Lung (tissue), 12 donors: ENCODE data around the gene PLA2G2C. TPM values are rescaled to one million over a fixed set of nuclear protein-coding genes. Genes with fewer than 3 reads are reported as not detected.

ENCODE experiments used
- ATAC-seq: fragments of 200-7000 bp; cut with Tn5 transposase; one replicate; pipeline ENCODE4 v1.9.1; 2020; ENCODE audit warnings: moderate number of reproducible peaks; ENCODE audit not compliant: insufficient read depth, low FRiP score
- DNase-seq, 3 donors: peaks; one replicate each; pipeline ENCODE4 v3.0.0-alpha.2; 2013 to 2017
- H3K27ac ChIP-seq, 2 donors: one replicate each; pipeline ENCODE4 v1.5.1; 2013; ENCODE audit warnings: mild to moderate bottlenecking in 2 of 2, moderate library complexity in 2 of 2, control low read depth in 1 of 2, inconsistent platforms in 1 of 2, low read depth in 1 of 2, low read length in 1 of 2
- H3K27me3 ChIP-seq, 3 donors: one replicate each; pipeline ENCODE4 v1.5.1; 2013; ENCODE audit warnings: low read length in 2 of 3; ENCODE audit not compliant: control insufficient read depth in 3 of 3, insufficient read depth in 3 of 3
- H3K36me3 ChIP-seq, 4 donors: one replicate each; pipeline ENCODE4 v1.5.1; 2013; ENCODE audit warnings: low read length in 4 of 4, mild to moderate bottlenecking in 1 of 4, moderate library complexity in 1 of 4; ENCODE audit not compliant: control insufficient read depth in 4 of 4, insufficient read depth in 4 of 4
- H3K4me1 ChIP-seq, 5 donors: one replicate each; pipeline ENCODE4 v1.5.1; 2013; ENCODE audit warnings: low read length in 5 of 5, mild to moderate bottlenecking in 2 of 5, moderate library complexity in 1 of 5; ENCODE audit not compliant: control insufficient read depth in 5 of 5, insufficient read depth in 5 of 5
- H3K4me3 ChIP-seq: one replicate; pipeline ENCODE4 v1.5.1; 2013; ENCODE audit warnings: mild to moderate bottlenecking, control low read depth, moderate library complexity
- H3K9ac ChIP-seq, 2 donors: one replicate each; pipeline ENCODE4 v1.5.1; 2013; ENCODE audit warnings: low read length in 2 of 2, control low read depth in 1 of 2; ENCODE audit not compliant: insufficient read depth in 1 of 2
- H3K9me3 ChIP-seq, 4 donors: one replicate each; pipeline ENCODE4 v1.5.1; 2013; ENCODE audit warnings: low read length in 3 of 4, mild to moderate bottlenecking in 1 of 4, moderate library complexity in 1 of 4; ENCODE audit not compliant: control insufficient read depth in 4 of 4, insufficient read depth in 3 of 4
- WGBS, 2 donors: extraction: QIAGEN DNeasy Blood & Tissue Kit; methylation state at CpG; one replicate each; pipeline ENCODE4 v1.1.7; 2013; 5-methylcytosine and 5-hydroxymethylcytosine counted together
- polyA plus RNA-seq, 2 donors: library from polyadenylated mRNA; stranded (reverse); fragments of 200-250 nt; gene quantifications; one replicate each; pipeline ENCODE4 v1.2.1, GENCODE V29; 2013
- total RNA-seq, 2 donors: library from RNA; depleted of rRNA in 1 of 2; stranded (reverse); fragments of >200 nt in 1 of 2; gene quantifications; one replicate each; pipeline ENCODE4 v1.2.1, GENCODE V29; 2014 to 2021
- TF ChIP-seq, protein P1 (sequence below): IDR thresholded peaks from 2 replicates; pipeline ENCODE4 v1.5.1; 2012; ENCODE audit warnings: mild to moderate bottlenecking; ENCODE audit errors: control extremely low read depth, extremely low read depth
- donor health status: control.
- donor health status: control.
- donor health status: Bipolar disorder and iron deficiency.
- donor health status: healthy.
- donor health status: DM: yes; HTN: yes; CAD: no.

PLA2G2C gene
- total and polyA plus RNA-seq, 4 donors: 0.09 TPM; not detected in 3

DNA sequence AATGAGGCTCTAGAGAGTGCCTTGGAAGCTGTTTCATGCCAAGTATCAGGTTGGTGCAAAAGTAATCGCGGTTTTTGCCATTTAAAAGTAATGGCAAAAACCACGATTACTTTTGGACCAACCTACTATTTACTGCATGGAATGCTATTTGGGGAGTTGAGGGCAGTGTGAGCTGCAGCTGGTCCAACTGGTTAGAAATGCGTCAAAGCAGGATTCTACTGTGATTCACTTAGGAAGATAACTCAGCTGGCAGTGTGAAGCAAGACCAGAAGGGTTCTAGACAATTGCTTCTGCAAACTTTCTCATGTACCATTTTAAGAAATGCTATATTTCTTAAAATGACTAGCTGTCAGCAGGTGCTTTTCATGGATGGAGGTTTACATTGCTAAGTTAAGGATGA lies 21.2 kb upstream of the PLA2G2C start:
- WGBS, 2 donors: 77 to 85% methylated on average over 4 of the region's 4 CpGs
- no peak overlapping the region for H3K27ac ChIP-seq
- no peak overlapping the region for H3K4me3 ChIP-seq
- H3K9me3 ChIP-seq: peaks cover 0 to 2% (median 0%) of the 10 kb centered on the region in 4 donors
- no peaks in the 10 kb centered on the region for H3K36me3 ChIP-seq
- DNase-seq (no peak), ATAC-seq (no peak)
- TF ChIP-seq, protein P1, sequence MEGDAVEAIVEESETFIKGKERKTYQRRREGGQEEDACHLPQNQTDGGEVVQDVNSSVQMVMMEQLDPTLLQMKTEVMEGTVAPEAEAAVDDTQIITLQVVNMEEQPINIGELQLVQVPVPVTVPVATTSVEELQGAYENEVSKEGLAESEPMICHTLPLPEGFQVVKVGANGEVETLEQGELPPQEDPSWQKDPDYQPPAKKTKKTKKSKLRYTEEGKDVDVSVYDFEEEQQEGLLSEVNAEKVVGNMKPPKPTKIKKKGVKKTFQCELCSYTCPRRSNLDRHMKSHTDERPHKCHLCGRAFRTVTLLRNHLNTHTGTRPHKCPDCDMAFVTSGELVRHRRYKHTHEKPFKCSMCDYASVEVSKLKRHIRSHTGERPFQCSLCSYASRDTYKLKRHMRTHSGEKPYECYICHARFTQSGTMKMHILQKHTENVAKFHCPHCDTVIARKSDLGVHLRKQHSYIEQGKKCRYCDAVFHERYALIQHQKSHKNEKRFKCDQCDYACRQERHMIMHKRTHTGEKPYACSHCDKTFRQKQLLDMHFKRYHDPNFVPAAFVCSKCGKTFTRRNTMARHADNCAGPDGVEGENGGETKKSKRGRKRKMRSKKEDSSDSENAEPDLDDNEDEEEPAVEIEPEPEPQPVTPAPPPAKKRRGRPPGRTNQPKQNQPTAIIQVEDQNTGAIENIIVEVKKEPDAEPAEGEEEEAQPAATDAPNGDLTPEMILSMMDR: no peak
- no peak overlapping the region for H3K9ac ChIP-seq
- peaks cover 0 to 2% (median 0%) of the 10 kb centered on the region in 3 donors for H3K27me3 ChIP-seq
- H3K4me1 ChIP-seq: peaks cover 0 to 9% (median 0%) of the 10 kb centered on the region in 5 donors

DNA sequence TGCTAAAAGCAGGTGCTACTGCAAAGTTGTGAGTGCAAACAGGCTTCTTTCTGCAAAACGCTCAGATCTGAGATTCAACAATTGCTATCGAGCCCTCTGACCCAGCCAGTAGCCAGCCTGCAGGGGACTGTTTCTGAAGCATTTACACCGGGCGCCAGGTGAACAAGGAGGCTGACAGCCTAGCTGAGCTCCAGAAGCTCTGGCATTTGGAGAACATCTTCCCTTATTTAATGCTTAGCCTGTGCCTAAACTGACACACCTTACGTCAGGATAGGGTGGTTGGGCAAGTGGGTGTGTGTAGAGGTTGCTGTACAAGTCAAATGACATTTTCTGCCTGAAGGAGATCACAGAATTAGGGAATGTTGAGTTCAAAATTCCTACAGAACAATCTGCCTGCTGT lies 15.8 kb upstream of the PLA2G2C start:
- H3K27ac ChIP-seq: no peak overlapping the region
- H3K9me3 ChIP-seq: peaks cover 0 to 2% (median 0%) of the 10 kb centered on the region in 4 donors
- TF ChIP-seq, protein P1: no peak
- peaks cover 0 to 20% (median 0%) of the 10 kb centered on the region in 3 donors for H3K27me3 ChIP-seq
- H3K4me3 ChIP-seq: no peak overlapping the region
- no peak for DNase-seq
- H3K36me3 ChIP-seq: no peaks in the 10 kb centered on the region
- no peak overlapping the region for H3K9ac ChIP-seq
- 87 to 95% methylated on average over 5 of the region's 5 CpGs for WGBS, 2 donors
- no peaks in the 10 kb centered on the region for H3K4me1 ChIP-seq
- no peak for ATAC-seq

DNA sequence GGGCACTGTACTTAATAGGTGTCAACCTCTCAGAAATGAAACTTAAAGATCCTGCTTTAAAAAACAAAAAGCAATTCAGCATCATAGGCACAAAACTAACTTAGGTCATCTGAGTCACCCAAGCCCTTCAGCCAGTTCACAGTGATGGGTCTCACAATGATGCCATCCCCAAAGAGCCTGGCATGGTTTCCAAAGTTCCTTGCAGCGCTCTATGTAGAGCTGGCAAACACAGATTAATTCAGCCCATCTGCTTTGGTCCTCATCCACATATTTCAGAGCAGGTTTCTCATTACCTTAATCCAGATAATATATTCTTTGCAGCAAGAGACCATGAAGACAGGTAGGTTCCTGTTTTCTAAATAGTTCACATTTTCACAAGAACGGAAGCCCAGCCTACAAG lies 14.6 kb upstream of the PLA2G2C start:
- no peak for DNase-seq
- WGBS, 2 donors: 69 to 78% methylated on average over 2 of the region's 2 CpGs
- H3K36me3 ChIP-seq: no peaks in the 10 kb centered on the region

More for the DNA sequence above, 14.6 kb upstream of the PLA2G2C start:
- Histone ChIP-seq H3K9me3 (peaks cover 0 to 2% (median 0%) of the 10 kb centered on the region in 4 donors), H3K27me3 (peaks cover 0 to 20% (median 0%) of the 10 kb centered on the region in 3 donors), H3K4me1 (no peaks in the 10 kb centered on the region), H3K9ac (no peak overlapping the region), H3K4me3 (no peak overlapping the region), H3K27ac (no peak overlapping the region)
- ATAC-seq: no peak
- TF ChIP-seq, protein P1: no peak
